Measurements from ENCODE around the gene METTL13.

DNA sequence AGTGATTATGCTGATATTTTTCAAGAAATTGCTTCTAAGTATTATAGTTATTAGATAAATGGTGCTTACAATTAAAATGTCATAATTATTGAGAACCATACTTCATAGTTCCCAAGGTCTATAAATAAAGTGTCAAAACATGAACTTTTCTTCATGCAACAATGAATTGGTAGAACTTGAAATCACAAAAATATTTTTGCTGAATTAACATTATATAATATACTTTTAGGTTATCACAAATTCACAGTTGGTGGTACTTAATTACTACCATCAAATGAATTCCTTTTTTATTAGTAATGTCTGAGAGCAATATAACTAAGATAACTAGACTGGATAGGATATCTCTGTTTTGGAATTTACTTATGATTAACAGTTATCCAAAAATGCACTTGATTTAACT is 64.5 kb downstream of the METTL13 start:
- TF ChIP-seq CTCF (IDR thresholded peaks at IDR 0.05; ENCODE audit: low read length) (no peak), EZH2phosphoT487 (IDR thresholded peaks at IDR 0.05; ENCODE audit: low read length) (no peak)
